Kidney capillary endothelial cell (primary cell): ENCODE results near the gene GLS.

ENCODE experiments used
- DNase-seq: peaks from one replicate; pipeline ENCODE4 v3.0.0-alpha.2; 2018; ENCODE audit warnings: low spot score

Gene GLS

DNA sequence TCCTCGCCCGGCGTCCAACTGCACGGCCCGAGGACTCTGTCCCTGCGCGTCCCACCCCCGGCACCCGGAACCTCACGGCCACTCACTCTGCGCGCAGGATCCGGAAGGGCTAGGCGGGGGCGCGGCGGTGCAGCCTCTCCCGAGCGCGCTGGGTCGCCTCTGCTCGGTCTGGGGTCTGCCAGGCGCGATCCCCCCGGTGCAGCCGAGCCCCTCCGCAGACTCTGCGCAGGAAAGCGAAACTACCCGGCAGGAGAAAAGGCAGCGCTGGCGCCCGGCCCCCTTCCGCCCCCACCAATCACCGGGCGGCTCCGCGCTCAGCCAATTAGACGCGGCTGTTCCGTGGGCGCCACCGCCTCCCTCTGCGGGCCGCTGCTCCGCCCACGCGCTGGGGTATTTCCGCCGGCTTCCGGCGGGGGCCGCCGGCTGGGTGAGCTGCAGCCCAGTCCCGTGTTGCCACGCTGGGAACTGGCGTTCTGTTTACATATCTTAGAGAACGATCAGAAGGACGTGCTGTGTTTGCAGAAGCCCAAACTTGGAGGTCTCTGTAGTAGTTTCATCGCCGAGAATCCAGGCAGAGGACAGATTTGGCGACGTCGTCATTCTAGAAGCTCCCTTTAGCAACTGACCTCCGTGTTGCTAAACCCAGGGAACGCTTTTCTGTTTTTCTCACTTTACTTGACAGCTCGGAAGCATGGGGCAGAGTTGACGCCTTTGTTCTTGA lies 133.5 kb downstream of the GLS start, which contains the start of gene STAT1:
TSS of gene STAT1 (minus strand) at position 240 of the 721 bp plus-strand sequence. CDS start 4,168 bp downstream, outside the sequence.
- DNase-seq: peak; percentile 90

DNA sequence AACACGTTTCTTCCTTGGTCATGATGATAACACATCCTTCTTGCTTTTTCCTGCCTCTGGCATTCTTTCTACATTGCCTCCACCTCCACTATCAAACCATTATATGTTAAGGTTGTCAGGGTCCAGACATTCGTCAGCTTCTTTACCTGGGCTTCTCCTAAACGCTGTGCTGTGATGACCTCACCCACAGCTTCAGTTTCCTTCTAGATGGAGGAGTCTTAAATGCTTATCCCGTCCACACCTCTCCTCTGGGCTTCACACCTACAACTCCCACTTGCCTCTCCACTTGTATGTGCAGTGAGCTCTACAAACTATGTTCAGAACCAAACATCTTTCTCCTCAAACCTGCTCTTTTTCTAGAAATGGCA lies 134.0 kb downstream of the GLS start:
- DNase-seq: no peak
